Osteocyte (in vitro differentiated cells): ENCODE data around the gene HEXB. TPM values are rescaled to one million over a fixed set of nuclear protein-coding genes. Genes with fewer than 3 reads are reported as not detected.

Experiments
- DNase-seq: peaks from one replicate; pipeline ENCODE4 v3.0.0; 2021; ENCODE audit warnings: mixed read lengths; ENCODE audit not compliant: unreplicated experiment; ENCODE audit errors: extremely low spot score
- H3K27ac Mint-ChIP-seq: one replicate; pipeline ENCODE4 v1.8.0; 2021; ENCODE audit warnings: mild to moderate bottlenecking, mixed read lengths; ENCODE audit not compliant: unreplicated experiment
- H3K27me3 Mint-ChIP-seq: one replicate; pipeline ENCODE4 v1.8.0; 2021; ENCODE audit warnings: mixed read lengths; ENCODE audit not compliant: unreplicated experiment
- H3K36me3 Mint-ChIP-seq: one replicate; pipeline ENCODE4 v1.8.0; 2021; ENCODE audit warnings: mixed read lengths; ENCODE audit not compliant: unreplicated experiment
- H3K4me1 Mint-ChIP-seq: one replicate; pipeline ENCODE4 v1.8.0; 2021; ENCODE audit warnings: mixed read lengths; ENCODE audit not compliant: unreplicated experiment
- H3K4me3 Mint-ChIP-seq: one replicate; pipeline ENCODE4 v1.8.0; 2021; ENCODE audit warnings: mild to moderate bottlenecking, moderate library complexity, mixed read lengths; ENCODE audit not compliant: unreplicated experiment
- H3K9me3 Mint-ChIP-seq: one replicate; pipeline ENCODE4 v1.8.0; 2021; ENCODE audit warnings: mixed read lengths; ENCODE audit not compliant: unreplicated experiment
- total RNA-seq: library from RNA; stranded (reverse); gene quantifications from 2 replicates; pipeline ENCODE4 v1.2.1, GENCODE V29; 2021
- TF ChIP-seq, protein P1 (sequence below): fragments of 200-600 bp; sonication (generic); IDR thresholded peaks from 2 replicates; pipeline ENCODE4 v1.5.0; 2021; ENCODE audit warnings: antibody characterized with exemption, mild to moderate bottlenecking, moderate library complexity

The HEXB gene
- total RNA-seq, 1 donor from 2014 or later = 153 TPM

DNA sequence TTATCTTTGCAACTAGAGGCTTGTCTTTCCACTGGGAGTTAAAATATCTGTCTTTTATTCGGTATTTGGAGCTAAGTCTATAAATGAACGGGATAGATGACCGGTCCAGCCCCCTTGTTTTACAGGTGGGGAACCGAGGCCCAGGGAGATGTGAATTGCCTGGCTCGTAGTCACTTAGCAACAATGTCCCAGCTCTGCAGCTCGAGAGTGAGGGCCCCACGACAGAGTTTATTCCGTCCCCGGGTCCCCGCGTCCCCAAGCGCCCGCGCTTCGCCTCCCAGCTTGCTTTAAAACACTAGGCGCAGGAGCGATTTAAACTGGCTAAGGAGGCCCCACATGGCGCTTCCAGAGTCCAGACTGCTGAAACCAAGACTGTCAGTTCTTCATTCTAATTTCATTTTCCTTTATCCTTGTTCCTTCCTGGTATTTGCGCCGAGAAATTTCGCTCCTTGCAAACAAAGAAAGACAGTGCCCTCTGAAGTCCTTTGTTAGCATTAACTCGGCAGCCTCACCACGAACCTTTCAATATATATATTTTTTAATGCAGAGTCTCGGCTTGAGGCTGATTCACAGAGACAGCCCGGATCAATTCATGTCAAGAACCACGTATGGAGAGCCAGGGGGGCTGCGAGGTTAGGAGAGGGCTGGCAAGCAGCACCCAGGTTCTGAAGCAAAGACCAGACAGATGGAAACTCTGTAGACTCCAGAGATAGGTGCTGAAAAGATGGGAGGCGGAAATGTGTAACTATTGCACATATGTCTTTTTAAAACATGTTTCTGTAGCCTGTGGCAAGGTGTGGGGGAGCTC, 43.1 kb upstream of the HEXB start:
- Mint-ChIP-seq H3K27ac (peak overlapping the region; percentile 77), H3K4me3 (peak overlapping the region; percentile 92), H3K4me1 (peaks cover 44% of the 10 kb centered on the region), H3K36me3 (no peaks in the 10 kb centered on the region), H3K9me3 (no peaks in the 10 kb centered on the region), H3K27me3 (no peaks in the 10 kb centered on the region)
- TF ChIP-seq, protein P1, sequence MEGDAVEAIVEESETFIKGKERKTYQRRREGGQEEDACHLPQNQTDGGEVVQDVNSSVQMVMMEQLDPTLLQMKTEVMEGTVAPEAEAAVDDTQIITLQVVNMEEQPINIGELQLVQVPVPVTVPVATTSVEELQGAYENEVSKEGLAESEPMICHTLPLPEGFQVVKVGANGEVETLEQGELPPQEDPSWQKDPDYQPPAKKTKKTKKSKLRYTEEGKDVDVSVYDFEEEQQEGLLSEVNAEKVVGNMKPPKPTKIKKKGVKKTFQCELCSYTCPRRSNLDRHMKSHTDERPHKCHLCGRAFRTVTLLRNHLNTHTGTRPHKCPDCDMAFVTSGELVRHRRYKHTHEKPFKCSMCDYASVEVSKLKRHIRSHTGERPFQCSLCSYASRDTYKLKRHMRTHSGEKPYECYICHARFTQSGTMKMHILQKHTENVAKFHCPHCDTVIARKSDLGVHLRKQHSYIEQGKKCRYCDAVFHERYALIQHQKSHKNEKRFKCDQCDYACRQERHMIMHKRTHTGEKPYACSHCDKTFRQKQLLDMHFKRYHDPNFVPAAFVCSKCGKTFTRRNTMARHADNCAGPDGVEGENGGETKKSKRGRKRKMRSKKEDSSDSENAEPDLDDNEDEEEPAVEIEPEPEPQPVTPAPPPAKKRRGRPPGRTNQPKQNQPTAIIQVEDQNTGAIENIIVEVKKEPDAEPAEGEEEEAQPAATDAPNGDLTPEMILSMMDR = peak; percentile 82
- DNase-seq = no peak

DNA sequence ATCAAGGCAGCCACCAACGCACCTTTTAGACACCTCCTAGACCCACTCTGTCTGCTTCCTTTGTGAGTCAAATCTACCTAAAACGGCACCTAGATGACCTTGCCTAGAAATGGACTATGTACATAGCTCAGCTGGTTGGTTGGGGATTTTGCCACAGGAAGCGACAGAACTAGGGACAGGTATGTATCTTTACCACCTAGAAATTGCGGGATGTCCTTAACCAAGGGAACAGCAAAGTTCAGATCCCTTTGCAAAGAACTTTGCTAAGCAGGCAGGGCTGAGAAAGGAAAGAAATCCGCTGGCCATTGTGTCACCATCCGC, 42.5 kb upstream of the HEXB start:
- Mint-ChIP-seq H3K36me3 (no peaks in the 10 kb centered on the region), H3K27ac (no peak overlapping the region), H3K9me3 (no peaks in the 10 kb centered on the region), H3K27me3 (no peaks in the 10 kb centered on the region), H3K4me3 (no peak overlapping the region), H3K4me1 (peaks cover 46% of the 10 kb centered on the region)
- TF ChIP-seq, protein P1 = no peak
- DNase-seq = no peak

DNA sequence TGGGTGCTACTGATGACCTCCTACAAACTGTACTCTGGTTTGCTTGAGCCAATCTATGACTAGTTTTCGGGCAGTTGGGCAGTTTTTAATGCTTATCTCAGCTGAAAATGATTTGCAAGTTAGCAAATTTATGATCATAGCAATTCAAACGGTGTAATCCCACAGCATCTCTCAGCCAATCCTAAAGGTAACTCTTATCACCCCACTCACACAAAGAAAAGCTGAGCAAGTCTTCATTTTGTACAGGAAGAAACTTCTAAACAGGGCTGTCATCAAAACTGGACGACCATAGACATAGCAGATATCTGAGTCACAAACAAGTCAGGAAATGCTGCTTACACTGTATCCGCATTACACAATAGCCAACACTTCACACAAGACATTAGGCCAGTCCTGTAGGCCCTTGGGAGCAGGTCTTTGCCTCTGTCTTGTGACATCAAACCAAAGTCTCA, 41.9 kb upstream of the HEXB start:
- no peak for DNase-seq
- peak overlapping the region; percentile 13 for H3K27ac Mint-ChIP-seq
- H3K36me3 Mint-ChIP-seq = no peaks in the 10 kb centered on the region
- no peak overlapping the region for H3K4me3 Mint-ChIP-seq
- H3K4me1 Mint-ChIP-seq = peaks cover 41% of the 10 kb centered on the region
- TF ChIP-seq, protein P1 = no peak
- no peaks in the 10 kb centered on the region for H3K27me3 Mint-ChIP-seq
- no peaks in the 10 kb centered on the region for H3K9me3 Mint-ChIP-seq

DNA sequence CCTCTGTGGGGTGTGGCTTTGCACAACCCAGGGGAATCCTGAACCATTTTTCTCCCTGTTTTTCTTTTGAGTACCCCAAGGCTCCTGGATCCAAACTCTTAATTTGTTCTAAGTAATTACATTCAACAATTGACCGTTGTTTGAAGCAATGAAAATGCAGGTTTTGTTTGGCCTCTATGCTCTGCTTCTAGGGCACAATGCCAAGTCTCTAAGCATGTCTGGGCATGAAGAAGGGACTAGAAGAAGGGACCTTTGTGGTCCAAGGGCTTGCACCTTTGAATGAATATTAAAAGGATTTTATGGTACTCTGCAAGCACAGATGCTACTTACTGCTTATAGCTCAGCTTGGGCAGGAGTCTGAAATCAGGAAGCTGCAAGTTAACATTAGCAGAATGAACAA, 37.9 kb upstream of the HEXB start:
- Mint-ChIP-seq H3K4me1 (peaks cover 31% of the 10 kb centered on the region), H3K27me3 (no peaks in the 10 kb centered on the region), H3K36me3 (no peaks in the 10 kb centered on the region), H3K27ac (no peak overlapping the region), H3K4me3 (no peak overlapping the region), H3K9me3 (no peaks in the 10 kb centered on the region)
- DNase-seq = no peak
- TF ChIP-seq, protein P1 = no peak

DNA sequence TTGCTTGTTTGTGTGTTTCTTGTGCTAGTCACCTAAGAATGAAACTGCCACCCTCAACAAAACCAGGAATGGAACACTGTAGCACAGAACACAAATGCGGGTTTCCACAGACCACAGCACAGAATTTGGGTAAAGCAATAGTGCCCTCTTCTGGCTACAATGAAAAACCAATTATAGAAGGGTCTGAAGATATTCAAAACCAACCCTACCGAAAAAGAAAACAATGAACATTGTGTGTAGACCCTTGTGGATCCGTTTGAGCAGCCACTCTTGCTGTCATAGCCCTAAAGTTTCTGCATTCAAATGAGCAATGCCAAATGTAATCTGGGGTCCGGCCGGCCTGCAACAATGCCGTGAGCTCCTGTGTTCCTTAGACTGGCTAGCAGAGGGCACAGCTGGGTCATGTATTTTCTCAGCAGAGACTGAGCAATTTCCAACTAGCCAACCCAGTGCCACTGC, 36.2 kb upstream of the HEXB start:
- DNase-seq = no peak
- H3K9me3 Mint-ChIP-seq = no peaks in the 10 kb centered on the region
- no peaks in the 10 kb centered on the region for H3K27me3 Mint-ChIP-seq
- no peak overlapping the region for H3K27ac Mint-ChIP-seq
- no peak overlapping the region for H3K4me3 Mint-ChIP-seq
- no peaks in the 10 kb centered on the region for H3K36me3 Mint-ChIP-seq
- H3K4me1 Mint-ChIP-seq = peaks cover 19% of the 10 kb centered on the region
- TF ChIP-seq, protein P1 = peak; percentile 78
